IPS DF 4.7 (cell line): ENCODE data around the gene PYCR2.
"Not testable (repeated sequence)": the region's sequence is repeated elsewhere in the genome, so short reads cannot be mapped to it uniquely, and the experiment has no call there.

ENCODE experiments used
- DNase-seq: peaks from one replicate; pipeline ENCODE4 v3.0.0-alpha.2; 2013; ENCODE audit warnings: low spot score; ENCODE audit errors: extremely low read depth

The PYCR2 gene

GRCh38 chr1:225923692-225924555 lies at the start of gene PYCR2:
Gene PYCR2 (minus strand): TSS chr1:225924250. CDS start chr1:225924110, 140 bp downstream.
- DNase-seq = no peak

GRCh38 chr1:225973158-225973557 lies 49.1 kb upstream of the PYCR2 start:
- DNase-seq = no peak

- no peak for DNase-seq
Measured at GRCh38 chr1:225972344-225973152, 48.5 kb upstream of the PYCR2 start.

GRCh38 chr1:225970592-225971157 lies 46.6 kb upstream of the PYCR2 start:
- DNase-seq = not testable (repeated sequence)

- not testable (repeated sequence) for DNase-seq
Measured at GRCh38 chr1:225969751-225970150, 45.7 kb upstream of the PYCR2 start.

- DNase-seq = no peak
Measured at GRCh38 chr1:225965231-225965630, 41.2 kb upstream of the PYCR2 start.

GRCh38 chr1:225963735-225964530 lies 39.9 kb upstream of the PYCR2 start:
- no peak for DNase-seq

- DNase-seq = no peak
Measured at GRCh38 chr1:225962440-225962975, 38.5 kb upstream of the PYCR2 start.

- DNase-seq = no peak
Measured at GRCh38 chr1:225961659-225962439, 37.8 kb upstream of the PYCR2 start.

- DNase-seq = no peak
Measured at GRCh38 chr1:225958041-225958440, 34.0 kb upstream of the PYCR2 start.

- no peak for DNase-seq
Measured at GRCh38 chr1:225954753-225955152, 30.7 kb upstream of the PYCR2 start.

- no peak for DNase-seq
Measured at GRCh38 chr1:225953315-225953714, 29.3 kb upstream of the PYCR2 start.

- DNase-seq = no peak
Measured at GRCh38 chr1:225950905-225951497, 27.0 kb upstream of the PYCR2 start.

- no peak for DNase-seq
Measured at GRCh38 chr1:225949041-225949440, 25.0 kb upstream of the PYCR2 start.

- DNase-seq = no peak
Measured at GRCh38 chr1:225946803-225947202, 22.8 kb upstream of the PYCR2 start.

- no peak for DNase-seq
Measured at GRCh38 chr1:225946082-225946620, 22.1 kb upstream of the PYCR2 start.

GRCh38 chr1:225945564-225945963 lies 21.5 kb upstream of the PYCR2 start:
- DNase-seq = no peak

GRCh38 chr1:225944951-225945350 lies 20.9 kb upstream of the PYCR2 start:
- DNase-seq = no peak

GRCh38 chr1:225944387-225944786 lies 20.3 kb upstream of the PYCR2 start:
- no peak for DNase-seq
